Fibroblast of pulmonary artery (primary cell): ENCODE results near the gene CAMK2B.

Experiments used
- DNase-seq: peaks from one replicate; pipeline ENCODE4 v3.0.0-alpha.2; 2010; ENCODE audit warnings: low read depth
- H3K4me3 ChIP-seq: replicated peaks from 2 replicates; pipeline ENCODE4 v1.5.1; 2011; ENCODE audit warnings: low read depth, mild to moderate bottlenecking, control low read depth, low read length, moderate library complexity
- TF ChIP-seq, protein P1 (sequence below): IDR thresholded peaks from 2 replicates; pipeline ENCODE4 v1.5.1; 2011; ENCODE audit warnings: mild to moderate bottlenecking, control low read depth, low read length, inconsistent platforms; ENCODE audit errors: missing control alignments

CAMK2B gene

DNA sequence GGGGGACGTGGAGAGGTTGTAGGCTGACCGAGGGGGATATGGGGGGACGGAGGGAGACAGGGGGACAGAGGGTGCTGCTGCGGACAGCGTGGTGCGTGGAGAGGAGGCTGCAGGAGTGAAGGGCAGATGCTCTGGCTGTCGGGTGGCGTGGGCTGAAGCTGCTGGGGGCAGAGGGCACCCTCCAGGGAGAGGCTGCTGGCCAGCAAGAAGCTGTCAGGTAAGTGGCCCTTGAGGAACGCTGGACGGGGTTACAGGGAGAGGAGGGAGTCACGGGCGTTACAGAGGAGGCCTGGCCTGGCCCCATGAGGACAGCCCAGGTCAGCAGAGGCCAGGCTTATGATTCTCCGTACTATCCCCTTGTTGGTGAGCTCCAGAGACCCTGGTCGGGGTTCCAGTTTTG, 97.5 kb downstream of the CAMK2B start:
- no peak for DNase-seq
- H3K4me3 ChIP-seq = no peak overlapping the region
- TF ChIP-seq, protein P1, sequence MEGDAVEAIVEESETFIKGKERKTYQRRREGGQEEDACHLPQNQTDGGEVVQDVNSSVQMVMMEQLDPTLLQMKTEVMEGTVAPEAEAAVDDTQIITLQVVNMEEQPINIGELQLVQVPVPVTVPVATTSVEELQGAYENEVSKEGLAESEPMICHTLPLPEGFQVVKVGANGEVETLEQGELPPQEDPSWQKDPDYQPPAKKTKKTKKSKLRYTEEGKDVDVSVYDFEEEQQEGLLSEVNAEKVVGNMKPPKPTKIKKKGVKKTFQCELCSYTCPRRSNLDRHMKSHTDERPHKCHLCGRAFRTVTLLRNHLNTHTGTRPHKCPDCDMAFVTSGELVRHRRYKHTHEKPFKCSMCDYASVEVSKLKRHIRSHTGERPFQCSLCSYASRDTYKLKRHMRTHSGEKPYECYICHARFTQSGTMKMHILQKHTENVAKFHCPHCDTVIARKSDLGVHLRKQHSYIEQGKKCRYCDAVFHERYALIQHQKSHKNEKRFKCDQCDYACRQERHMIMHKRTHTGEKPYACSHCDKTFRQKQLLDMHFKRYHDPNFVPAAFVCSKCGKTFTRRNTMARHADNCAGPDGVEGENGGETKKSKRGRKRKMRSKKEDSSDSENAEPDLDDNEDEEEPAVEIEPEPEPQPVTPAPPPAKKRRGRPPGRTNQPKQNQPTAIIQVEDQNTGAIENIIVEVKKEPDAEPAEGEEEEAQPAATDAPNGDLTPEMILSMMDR = no peak

DNA sequence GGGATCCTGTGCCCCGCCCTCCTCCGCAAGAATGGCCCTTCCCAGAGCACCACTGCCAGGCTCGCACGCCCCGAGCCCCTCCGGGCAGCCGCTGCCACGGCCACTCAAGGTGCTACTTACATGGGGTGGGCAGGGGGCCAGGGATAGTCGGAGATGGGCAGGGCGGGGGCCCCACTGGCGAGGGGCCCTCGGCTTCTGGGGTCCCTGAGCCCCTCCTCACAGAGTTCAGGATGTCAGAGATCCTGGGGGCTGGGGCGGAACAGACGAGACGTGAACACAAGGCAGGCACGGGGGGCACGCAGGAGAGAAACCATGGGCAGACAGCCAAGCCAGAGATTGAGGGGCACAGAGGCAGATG, 99.0 kb downstream of the CAMK2B start:
- DNase-seq = no peak
- H3K4me3 ChIP-seq = no peak overlapping the region
- TF ChIP-seq, protein P1 = no peak

DNA sequence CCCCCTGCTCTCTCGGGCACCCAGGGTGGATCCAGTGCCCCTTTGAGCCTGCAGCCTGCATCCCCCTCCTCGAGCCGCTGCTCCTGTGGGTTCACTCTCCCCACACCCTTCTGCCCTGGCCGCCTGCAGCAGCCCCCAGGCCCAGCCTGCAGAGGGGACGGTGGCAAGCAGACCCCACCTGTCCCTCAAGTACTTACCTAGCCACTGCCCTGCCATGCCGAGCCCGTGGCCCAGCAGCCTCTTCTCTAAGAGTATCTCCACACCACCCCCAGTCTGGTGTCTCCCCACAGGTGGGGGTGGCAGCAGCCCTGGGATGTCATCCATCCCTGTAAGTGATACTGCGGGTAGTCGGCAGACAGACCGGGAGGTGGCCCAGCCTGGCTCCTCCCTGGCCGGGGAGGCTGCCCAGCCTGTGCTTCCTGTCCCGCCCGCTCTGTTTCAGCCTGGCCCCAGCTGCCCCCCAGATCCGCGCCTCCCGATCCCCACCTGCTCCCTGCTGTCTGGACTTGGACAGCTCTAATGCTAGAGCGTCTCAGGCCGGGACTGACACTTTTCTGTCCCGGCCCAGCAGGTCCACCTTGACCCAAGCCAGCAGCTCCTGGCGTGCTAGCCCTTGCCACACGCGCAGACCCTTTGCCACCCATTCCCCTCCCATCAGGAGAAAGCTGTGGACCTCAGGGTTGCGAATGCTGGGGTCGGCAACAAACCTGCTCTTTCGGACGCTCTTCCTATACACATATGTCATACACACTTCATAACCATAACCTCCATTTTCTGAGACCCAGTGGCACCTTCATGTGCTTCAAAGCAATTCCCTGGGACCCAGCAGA, 99.6 kb downstream of the CAMK2B start:
- TF ChIP-seq, protein P1 = no peak
- no peak overlapping the region for H3K4me3 ChIP-seq
- no peak for DNase-seq

DNA sequence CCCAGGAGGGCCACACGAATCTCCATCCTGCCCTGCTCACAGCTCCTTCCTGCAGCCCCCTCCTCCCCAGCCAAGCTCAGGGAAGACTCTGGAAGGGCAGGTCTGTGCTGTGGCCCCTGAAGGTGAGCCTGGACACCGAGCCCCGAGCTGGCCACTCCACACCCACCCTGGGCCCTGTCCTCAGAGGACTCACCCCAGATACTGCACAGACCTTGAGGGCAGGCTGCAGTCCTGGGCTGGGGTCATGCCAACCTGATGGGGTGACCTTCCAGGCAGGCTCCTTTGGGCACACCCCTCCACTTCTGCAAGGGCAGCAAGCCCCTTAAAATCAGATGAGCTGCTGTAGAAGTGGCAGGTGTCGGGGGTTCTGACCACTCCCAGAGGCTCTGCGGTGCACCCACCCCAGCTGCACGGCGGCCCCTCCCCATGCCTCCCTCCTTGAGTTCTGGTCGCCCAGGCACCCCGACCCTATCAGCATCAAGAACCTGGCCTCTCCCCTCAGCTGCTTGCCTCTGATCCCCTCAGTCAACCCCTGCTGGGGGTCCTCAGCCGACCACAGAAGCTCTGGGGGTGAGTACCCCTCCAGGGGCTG, 100.3 kb downstream of the CAMK2B start:
- no peak for DNase-seq
- no peak overlapping the region for H3K4me3 ChIP-seq
- TF ChIP-seq, protein P1 = no peak

DNA sequence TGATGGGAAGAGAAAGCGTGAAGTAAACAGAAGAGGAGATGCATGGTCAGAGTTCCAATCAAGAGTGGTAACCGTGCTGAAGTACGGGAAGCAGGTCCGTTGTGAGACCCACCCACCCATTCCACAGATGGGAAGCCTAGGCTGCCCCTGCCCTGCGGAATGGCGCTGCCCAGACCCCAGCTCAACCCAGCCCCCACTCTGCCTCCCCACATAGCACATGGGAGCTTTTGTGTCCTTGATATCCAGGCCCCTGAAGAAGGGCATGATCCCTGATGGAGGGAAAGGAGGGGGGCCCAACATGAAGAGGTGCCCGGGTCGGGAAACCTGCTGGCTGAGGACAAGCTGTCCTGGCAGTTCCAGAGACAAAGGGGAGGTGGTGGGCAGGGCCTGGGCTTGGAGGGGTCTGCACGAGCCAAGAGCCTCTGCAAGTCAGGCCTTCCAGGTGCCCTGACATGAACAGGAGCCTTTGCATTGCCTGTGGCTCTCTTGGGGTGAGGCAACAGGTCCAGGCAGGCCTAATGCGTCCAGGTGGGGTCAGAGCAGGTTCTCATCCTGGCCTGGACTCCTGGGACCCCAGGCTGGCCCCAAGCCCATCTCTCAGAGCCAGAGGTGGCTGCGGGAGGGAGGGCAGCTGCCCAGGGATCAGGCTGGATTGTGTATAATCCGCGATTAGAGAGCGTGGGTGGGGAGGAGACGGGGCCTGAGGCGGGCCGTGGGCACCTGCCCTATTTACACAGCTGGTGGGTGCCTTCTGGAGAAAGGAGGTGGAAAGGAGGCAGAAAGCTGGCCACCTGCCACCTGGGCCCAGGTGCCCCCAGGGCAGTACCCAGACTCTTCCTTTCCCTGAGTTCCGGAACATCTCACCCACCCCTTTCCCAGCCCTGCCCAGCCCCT, 101.1 kb downstream of the CAMK2B start:
- no peak overlapping the region for H3K4me3 ChIP-seq
- DNase-seq = no peak
- TF ChIP-seq, protein P1 = no peak

DNA sequence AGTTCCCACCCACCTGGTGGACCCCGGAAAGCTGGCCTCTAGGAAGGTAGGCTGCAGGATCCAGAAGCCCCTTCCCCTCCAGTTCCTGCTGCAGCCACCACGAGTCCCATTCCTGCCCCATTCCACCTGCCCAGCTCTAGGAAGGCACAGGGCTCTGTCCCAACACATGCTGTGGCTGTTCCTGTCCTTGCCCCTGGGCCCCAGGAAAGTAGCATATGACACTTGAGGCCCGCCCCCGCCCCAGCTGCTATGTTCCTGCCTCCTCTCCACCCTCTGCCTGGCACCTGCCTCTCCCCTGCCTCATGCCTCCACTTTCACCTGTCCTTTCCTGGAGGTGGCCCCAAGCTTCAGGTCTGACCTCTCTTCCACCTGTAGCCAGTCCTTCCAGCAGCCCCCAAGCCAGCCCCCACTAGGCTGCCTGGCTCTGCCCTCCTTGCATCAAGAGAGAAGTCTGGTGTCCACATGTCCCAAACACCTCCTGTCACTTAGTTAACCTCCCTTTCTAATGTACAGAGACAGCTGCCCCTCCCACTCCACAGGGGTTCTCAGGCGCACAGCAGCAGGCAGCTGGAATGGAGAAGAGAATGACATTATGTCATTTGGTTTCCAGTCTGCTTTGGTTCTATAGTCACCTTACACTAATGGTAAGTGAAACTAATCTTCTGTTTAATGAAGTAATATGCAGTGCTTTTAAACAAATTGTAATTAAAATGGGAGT, 101.9 kb downstream of the CAMK2B start:
- no peak overlapping the region for H3K4me3 ChIP-seq
- no peak for DNase-seq
- TF ChIP-seq, protein P1 = no peak
